B cell (primary cell): ENCODE measurements around the gene GALNT7. TPM values are rescaled to one million over a fixed set of nuclear protein-coding genes. Genes with fewer than 3 reads are reported as not detected.

Experiments used
- ATAC-seq: fragments of 200-7000 bp; cut with Tn5 transposase; one replicate; pipeline ENCODE4 v1.10.0; 2021; ENCODE audit warnings: low read depth, mild to moderate bottlenecking, moderate number of reproducible peaks, moderate library complexity
- CTCF ChIA-PET: fragments of 350-600 bp; sonication (Branson Sonifier 250); formaldehyde crosslinking; loops from one replicate; lab custom pipeline; 2021; ENCODE audit warnings: antibody characterized with exemption, inconsistent platforms; lab: Charles Lee
- POLR2A ChIA-PET: fragments of 350-600 bp; sonication (Branson Sonifier 250); formaldehyde crosslinking; loops from one replicate; lab custom pipeline; 2021; ENCODE audit warnings: antibody characterized with exemption; lab: Charles Lee
- DNase-seq: peaks from one replicate; pipeline ENCODE4 v3.0.0; 2013
- H2AFZ ChIP-seq: 2 replicates; pipeline ENCODE4 v1.6.1; 2012; ENCODE audit warnings: mild to moderate bottlenecking, low read depth, low read length; ENCODE audit not compliant: insufficient read depth, poor library complexity, severe bottlenecking
- H3K27ac ChIP-seq, 2 donors: 1 replicate in 1 of 2; 2 replicates in 1 of 2; pipeline ENCODE4 v1.5.1; 2012 to 2013; ENCODE audit warnings: low read length in 2 of 2, mild to moderate bottlenecking in 2 of 2, moderate library complexity in 1 of 2
- H3K27me3 ChIP-seq, 4 experiments: fragments of 200-600 bp in 1 of 4; sonication (generic) in 1 of 4; replicated peaks in 1 of 4; 1 replicate in 2 of 4; 2 replicates in 2 of 4; pipeline versions ENCODE4 v1.6.1 to v1.7.0; 2013 to 2016; ENCODE audit warnings: low read length in 3 of 4, mild to moderate bottlenecking in 2 of 4, mixed read lengths in 1 of 4, moderate library complexity in 1 of 4; ENCODE audit not compliant: insufficient read depth in 4 of 4, control insufficient read depth in 3 of 4; ENCODE audit errors: control extremely low read depth in 1 of 4
- H3K36me3 ChIP-seq, 2 experiments: replicated peaks in 1 of 2; 1 replicate in 1 of 2; 2 replicates in 1 of 2; pipeline versions ENCODE4 v1.6.1 to v1.7.1; 2013; ENCODE audit warnings: low read length in 1 of 2; ENCODE audit not compliant: insufficient read depth in 2 of 2, control insufficient read depth in 1 of 2; ENCODE audit errors: control extremely low read depth in 1 of 2, extremely low read depth in 1 of 2
- H3K4me1 ChIP-seq, 2 donors: fragments of 200-600 bp in 1 of 2; sonication (generic) in 1 of 2; 1 replicate in 1 of 2; 2 replicates in 1 of 2; pipeline versions ENCODE4 v1.5.1 to v1.6.1; 2013 to 2017; ENCODE audit warnings: low read length in 2 of 2; ENCODE audit not compliant: control insufficient read depth in 2 of 2, insufficient read depth in 2 of 2
- H3K4me2 ChIP-seq: replicated peaks from 2 replicates; pipeline ENCODE3; 2012; ENCODE audit warnings: mild to moderate bottlenecking, low read depth, low read length; ENCODE audit not compliant: poor library complexity, severe bottlenecking
- H3K4me3 ChIP-seq, 5 experiments: fragments of 200-600 bp in 1 of 5; sonication (generic) in 1 of 5; 1 replicate in 3 of 5; 2 replicates in 2 of 5; pipeline versions ENCODE4 v1.5.1 to v1.7.0; 2011 to 2016; ENCODE audit warnings: low read length in 4 of 5, mild to moderate bottlenecking in 4 of 5, low read depth in 2 of 5, control low read depth in 1 of 5, moderate library complexity in 1 of 5; ENCODE audit not compliant: insufficient read depth in 1 of 5; ENCODE audit errors: control extremely low read depth in 1 of 5, extremely low read depth in 1 of 5
- H3K79me2 ChIP-seq: fragments of 200-600 bp; sonication (generic); one replicate; pipeline ENCODE4 v1.6.0; 2016; ENCODE audit warnings: low read length; ENCODE audit not compliant: control insufficient read depth, insufficient read depth
- H3K9ac ChIP-seq: fragments of 200-600 bp; sonication (generic); 2 replicates; pipeline ENCODE4 v1.6.1; 2017; ENCODE audit warnings: mild to moderate bottlenecking, low read length, moderate library complexity
- H3K9me3 ChIP-seq, 3 donors: one replicate each; pipeline versions ENCODE4 v1.6.1 to v1.7.1; 2013; ENCODE audit warnings: low read length in 2 of 3; ENCODE audit not compliant: control insufficient read depth in 2 of 3, insufficient read depth in 1 of 3; ENCODE audit errors: control extremely low read depth in 1 of 3
- H4K20me1 ChIP-seq: 2 replicates; pipeline ENCODE4 v1.6.0; 2012; ENCODE audit warnings: mild to moderate bottlenecking, low read length; ENCODE audit not compliant: insufficient read depth, control insufficient read depth, poor library complexity, severe bottlenecking
- H3K27ac Mint-ChIP-seq: one replicate; pipeline ENCODE4 v1.8.0; 2021; ENCODE audit warnings: mixed read lengths
- H3K27me3 Mint-ChIP-seq: one replicate; pipeline ENCODE4 v1.8.0; 2021; ENCODE audit warnings: mixed read lengths
- H3K4me1 Mint-ChIP-seq: one replicate; pipeline ENCODE4 v1.8.0; 2021; ENCODE audit warnings: mixed read lengths
- H3K4me3 Mint-ChIP-seq: one replicate; pipeline ENCODE4 v1.8.0; 2021; ENCODE audit warnings: mixed read lengths
- H3K9me3 Mint-ChIP-seq: one replicate; pipeline ENCODE4 v1.8.0; 2022; ENCODE audit warnings: mixed read lengths; ENCODE audit not compliant: insufficient read depth
- CTCF ChIP-seq: fragments of 200-600 bp; IDR thresholded peaks from one replicate; pipeline ENCODE4 v1.8.0; 2022; ENCODE audit warnings: antibody characterized with exemption, mild to moderate bottlenecking
- EZH2 ChIP-seq: IDR thresholded peaks from 2 replicates; pipeline ENCODE4 v1.6.1; 2012; ENCODE audit warnings: borderline replicate concordance, low read depth, mild to moderate bottlenecking, moderate library complexity, low read length; ENCODE audit not compliant: insufficient read depth, poor library complexity, severe bottlenecking
- WGBS: methylation state at CpG from one replicate; pipeline ENCODE4 v1.1.5; 2013; ENCODE audit warnings: missing lambda C conversion rate; ENCODE audit not compliant: insufficient coverage; 5-methylcytosine and 5-hydroxymethylcytosine counted together
- intact Hi-C: fragments of 100-400 bp; cut with micrococcal nuclease; formaldehyde crosslinking; loops from one replicate; pipeline ENCODE4 v1.10.0; 2022
- polyA plus RNA-seq: library from polyadenylated mRNA; depleted of rRNA; stranded (reverse); fragments of >200 nt; gene quantifications from 2 replicates; pipeline ENCODE4 v1.2.3, GENCODE V29; 2012
- total RNA-seq, 2 donors: library from RNA; stranded (reverse); fragments of 120-200 nt in 1 of 2; gene quantifications; 1 replicate in 1 of 2; 2 replicates in 1 of 2; pipeline versions ENCODE4 v1.2.3 to v1.2.4, GENCODE V29; 2013 to 2022

GALNT7 gene
- total and polyA plus RNA-seq, 2 donors (not counting 1 experiment from before 2014, with no cell fraction given), result 5.8 to 23.7 TPM

- ATAC-seq (no peak), DNase-seq (no peak)
- Histone ChIP-seq H4K20me1 (no peaks in the 10 kb centered on the region), H3K79me2 (no peaks in the 10 kb centered on the region), H3K27me3 (no peaks in the 10 kb centered on the region), H2AFZ (no peak overlapping the region), H3K27ac (no peak overlapping the region), H3K36me3 (no peaks in the 10 kb centered on the region), H3K9me3 (no peaks in the 10 kb centered on the region), H3K4me1 (no peaks in the 10 kb centered on the region), H3K4me2 (no peak overlapping the region), H3K4me3 (no peak overlapping the region), H3K9ac (no peak overlapping the region)
- no peaks in the 10 kb centered on the region for H3K9me3 Mint-ChIP-seq
- H3K27ac Mint-ChIP-seq, result no peak overlapping the region
- no peak overlapping the region for H3K4me3 Mint-ChIP-seq
- no peaks in the 10 kb centered on the region for H3K27me3 Mint-ChIP-seq
- WGBS, result no CpG with 5 or more reads among the region's 2 CpGs
- CTCF ChIA-PET, result no interaction called here
- TF ChIP-seq EZH2 (no peak), CTCF (no peak)
- intact Hi-C loops, result no loop called here
- POLR2A ChIA-PET, result no interaction called here
- H3K4me1 Mint-ChIP-seq, result no peaks in the 10 kb centered on the region
These were observed 15.2 kb upstream of the GALNT7 start for GRCh38 chr4:173153445-173153844.

DNA sequence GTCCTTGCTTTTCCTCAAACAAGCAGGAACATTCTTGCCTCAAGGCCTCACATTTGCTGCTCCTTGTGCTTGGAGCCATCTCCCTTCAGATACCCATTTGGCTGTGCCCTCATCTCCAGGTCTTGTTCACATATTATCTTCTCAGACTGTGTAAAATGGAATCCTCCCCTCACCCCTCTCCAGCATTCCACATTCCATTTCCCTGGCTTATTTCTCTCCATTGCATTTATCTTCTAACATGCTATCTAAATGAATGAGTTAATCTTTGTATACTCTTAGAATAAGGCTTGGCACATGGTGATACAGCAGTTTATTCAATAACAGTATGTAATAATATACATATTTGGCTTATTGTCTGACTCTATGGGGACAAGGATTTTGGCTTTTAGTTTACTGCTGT lies 8.8 kb upstream of the GALNT7 start:
- Histone ChIP-seq H3K27me3 (no peaks in the 10 kb centered on the region), H3K4me2 (no peak overlapping the region), H3K4me1 (no peaks in the 10 kb centered on the region), H3K4me3 (no peak overlapping the region), H3K27ac (no peak overlapping the region), H2AFZ (no peak overlapping the region), H3K9ac (no peak overlapping the region), H3K9me3 (no peaks in the 10 kb centered on the region), H3K36me3 (peaks cover 0 to 2% of the 10 kb centered on the region in 2 experiments), H3K79me2 (no peaks in the 10 kb centered on the region), H4K20me1 (no peaks in the 10 kb centered on the region)
- ChIA-PET CTCF (no interaction called here), POLR2A (no interaction called here)
- Mint-ChIP-seq H3K9me3 (no peaks in the 10 kb centered on the region), H3K27ac (no peak overlapping the region), H3K4me3 (no peak overlapping the region), H3K4me1 (no peaks in the 10 kb centered on the region), H3K27me3 (no peaks in the 10 kb centered on the region)
- intact Hi-C loops, result no loop called here
- TF ChIP-seq CTCF, result no peak
- TF ChIP-seq EZH2, result no peak
- ATAC-seq (no peak), DNase-seq (no peak)
